Rectal smooth muscle tissue (tissue), 1 donor: ENCODE data around the gene NISCH.

Experiments
- H3K27ac ChIP-seq: one replicate; pipeline ENCODE4 v1.7.0; 2013; ENCODE audit warnings: low read depth, low read length, inconsistent platforms
- H3K27me3 ChIP-seq: one replicate; pipeline ENCODE4 v1.7.0; 2013; ENCODE audit warnings: low read length; ENCODE audit not compliant: control insufficient read depth, insufficient read depth
- H3K36me3 ChIP-seq: one replicate; pipeline ENCODE4 v1.7.0; 2013; ENCODE audit warnings: low read length; ENCODE audit not compliant: control insufficient read depth, insufficient read depth
- H3K4me1 ChIP-seq: one replicate; pipeline ENCODE4 v1.7.0; 2013; ENCODE audit warnings: low read length; ENCODE audit not compliant: control insufficient read depth, insufficient read depth
- H3K4me3 ChIP-seq: one replicate; pipeline ENCODE4 v1.7.0; 2013; ENCODE audit warnings: low read length
- H3K9ac ChIP-seq: one replicate; pipeline ENCODE4 v1.7.0; 2013; ENCODE audit warnings: low read length

Gene NISCH

DNA sequence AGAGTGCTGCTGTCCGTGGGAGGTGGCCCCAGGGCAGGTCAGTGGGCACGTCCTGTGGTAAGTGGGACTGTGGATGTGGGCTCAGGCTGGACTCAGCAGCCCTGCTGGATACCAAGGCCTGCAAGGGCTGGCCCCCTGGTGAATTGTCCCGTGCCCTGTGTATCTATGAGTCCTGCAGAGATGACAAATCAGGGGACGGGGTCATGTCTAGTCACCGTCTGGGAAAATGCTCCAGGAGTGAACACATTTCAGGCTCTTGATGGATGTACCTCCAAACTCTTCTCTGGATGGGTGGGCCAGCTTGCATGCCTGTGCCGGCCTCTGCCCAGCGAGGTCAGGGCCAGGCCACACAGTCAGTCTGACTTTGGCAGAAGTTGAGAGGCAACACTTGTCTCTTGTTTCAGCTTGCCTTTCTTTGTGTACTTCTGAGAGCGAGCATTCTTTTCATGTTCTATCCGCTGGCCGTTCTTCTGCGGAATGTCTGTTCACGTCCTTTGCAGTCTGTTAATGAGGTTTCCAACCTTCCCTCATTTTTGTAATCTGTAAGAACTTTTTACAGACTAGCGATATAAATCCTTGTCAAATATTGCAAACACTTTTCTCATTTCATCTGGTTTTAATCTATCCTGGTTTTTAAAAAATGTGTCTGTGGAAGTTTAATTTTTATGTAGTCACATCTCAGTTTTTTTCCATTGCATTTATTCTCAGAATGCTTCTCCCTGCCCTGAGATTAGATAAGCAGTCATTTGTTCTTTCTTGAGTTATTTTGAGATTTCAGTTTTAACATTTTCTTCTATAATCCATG is 28.4 kb downstream of the NISCH start:
- peaks cover 45% of the 10 kb centered on the region for H3K36me3 ChIP-seq
- no peak overlapping the region for H3K9ac ChIP-seq
- H3K4me3 ChIP-seq = no peak overlapping the region
- peaks cover 6% of the 10 kb centered on the region for H3K4me1 ChIP-seq
- peak overlapping the region; percentile 69 for H3K27ac ChIP-seq
- H3K27me3 ChIP-seq = no peaks in the 10 kb centered on the region

DNA sequence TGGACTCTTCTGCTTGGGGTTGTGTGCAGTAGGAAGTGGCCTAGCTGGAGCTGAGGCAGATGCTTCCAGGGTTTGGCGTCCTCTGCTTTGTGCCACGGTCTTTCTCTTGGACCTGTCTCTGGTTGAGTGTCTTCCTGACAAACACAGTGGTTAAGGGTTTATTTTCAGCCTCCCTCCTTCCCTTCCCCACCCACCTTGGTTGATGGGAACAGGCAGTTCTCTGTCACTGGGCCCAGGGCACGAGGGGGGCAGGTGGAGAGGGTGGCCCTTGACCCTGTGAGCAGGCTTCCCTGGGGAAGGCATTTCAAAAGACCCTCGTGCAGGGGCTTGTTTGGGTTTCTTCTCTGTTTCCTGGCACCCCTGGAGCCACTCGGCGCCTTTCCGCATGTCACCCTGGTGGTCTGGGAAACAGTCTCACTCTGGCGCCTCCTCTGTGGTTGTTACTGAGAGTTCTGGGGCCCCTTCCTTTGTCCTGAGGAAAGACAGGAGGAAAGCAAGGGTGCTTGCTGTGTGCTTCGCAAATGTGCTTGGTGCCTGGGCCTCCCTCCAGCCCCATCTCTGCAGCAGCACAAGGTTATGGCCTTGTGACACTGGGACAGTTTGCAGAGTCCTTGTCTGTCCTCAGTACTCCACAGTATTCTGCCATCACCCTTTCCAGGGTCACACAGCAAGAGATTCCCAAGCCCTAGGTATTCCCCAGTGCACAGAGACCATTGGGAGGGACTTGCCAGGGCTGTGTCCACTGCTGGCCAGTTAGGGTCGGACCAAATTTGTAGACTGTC is 29.5 kb downstream of the NISCH start:
- H3K9ac ChIP-seq = no peak overlapping the region
- H3K36me3 ChIP-seq = peaks cover 38% of the 10 kb centered on the region
- peaks cover 6% of the 10 kb centered on the region for H3K4me1 ChIP-seq
- H3K4me3 ChIP-seq = no peak overlapping the region
- H3K27me3 ChIP-seq = no peaks in the 10 kb centered on the region
- peak overlapping the region; percentile 63 for H3K27ac ChIP-seq

DNA sequence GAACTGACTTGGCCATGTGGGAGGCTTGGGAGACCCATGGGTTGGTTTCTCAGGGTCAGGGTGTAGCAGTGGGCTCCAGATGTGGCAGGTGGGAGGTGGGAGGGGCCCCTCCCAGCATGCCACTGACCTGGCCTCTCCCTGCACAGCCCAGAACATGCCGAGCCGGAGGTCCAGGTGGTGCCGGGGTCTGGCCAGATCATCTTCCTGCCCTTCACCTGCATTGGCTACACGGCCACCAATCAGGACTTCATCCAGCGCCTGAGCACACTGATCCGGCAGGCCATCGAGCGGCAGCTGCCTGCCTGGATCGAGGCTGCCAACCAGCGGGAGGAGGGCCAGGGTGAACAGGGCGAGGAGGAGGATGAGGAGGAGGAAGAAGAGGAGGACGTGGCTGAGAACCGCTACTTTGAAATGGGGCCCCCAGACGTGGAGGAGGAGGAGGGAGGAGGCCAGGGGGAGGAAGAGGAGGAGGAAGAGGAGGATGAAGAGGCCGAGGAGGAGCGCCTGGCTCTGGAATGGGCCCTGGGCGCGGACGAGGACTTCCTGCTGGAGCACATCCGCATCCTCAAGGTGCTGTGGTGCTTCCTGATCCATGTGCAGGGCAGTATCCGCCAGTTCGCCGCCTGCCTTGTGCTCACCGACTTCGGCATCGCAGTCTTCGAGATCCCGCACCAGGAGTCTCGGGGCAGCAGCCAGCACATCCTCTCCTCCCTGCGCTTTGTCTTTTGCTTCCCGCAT is 31.8 kb downstream of the NISCH start:
- H3K4me1 ChIP-seq = peaks cover 6% of the 10 kb centered on the region
- H3K27ac ChIP-seq = no peak overlapping the region

GRCh38 chr3:52487788-52488691 is 32.6 kb downstream of the NISCH start:
- Histone ChIP-seq H3K36me3 (peaks cover 48% of the 10 kb centered on the region), H3K4me3 (no peak overlapping the region), H3K4me1 (peaks cover 6% of the 10 kb centered on the region), H3K27me3 (no peaks in the 10 kb centered on the region), H3K9ac (no peak overlapping the region), H3K27ac (no peak overlapping the region)

More for the DNA sequence above, 31.8 kb downstream of the NISCH start:
- Histone ChIP-seq H3K9ac (no peak overlapping the region), H3K27me3 (no peaks in the 10 kb centered on the region), H3K4me3 (no peak overlapping the region), H3K36me3 (peaks cover 44% of the 10 kb centered on the region)

GRCh38 chr3:52488746-52489145 is 33.3 kb downstream of the NISCH start:
- H3K27ac ChIP-seq = no peak overlapping the region
- H3K36me3 ChIP-seq = peaks cover 45% of the 10 kb centered on the region
- no peak overlapping the region for H3K9ac ChIP-seq
- H3K4me1 ChIP-seq = peaks cover under 1% of the 10 kb centered on the region
- H3K27me3 ChIP-seq = no peaks in the 10 kb centered on the region
- no peak overlapping the region for H3K4me3 ChIP-seq

GRCh38 chr3:52489453-52489852 is 34.0 kb downstream of the NISCH start:
- H3K4me1 ChIP-seq = no peaks in the 10 kb centered on the region
- no peak overlapping the region for H3K4me3 ChIP-seq
- H3K36me3 ChIP-seq = peaks cover 45% of the 10 kb centered on the region
- no peak overlapping the region for H3K27ac ChIP-seq
- no peaks in the 10 kb centered on the region for H3K27me3 ChIP-seq
- H3K9ac ChIP-seq = no peak overlapping the region

- Histone ChIP-seq H3K27ac (no peak overlapping the region), H3K4me1 (no peaks in the 10 kb centered on the region), H3K9ac (no peak overlapping the region), H3K4me3 (no peak overlapping the region), H3K27me3 (no peaks in the 10 kb centered on the region), H3K36me3 (peaks cover 45% of the 10 kb centered on the region)
Measured at GRCh38 chr3:52490035-52490938, 34.9 kb downstream of the NISCH start.

GRCh38 chr3:52490939-52491526 is 35.6 kb downstream of the NISCH start:
- Histone ChIP-seq H3K9ac (no peak overlapping the region), H3K27ac (peak overlapping the region; percentile 57), H3K4me1 (no peaks in the 10 kb centered on the region), H3K4me3 (no peak overlapping the region), H3K36me3 (peaks cover 45% of the 10 kb centered on the region), H3K27me3 (no peaks in the 10 kb centered on the region)

- Histone ChIP-seq H3K4me1 (no peaks in the 10 kb centered on the region), H3K9ac (no peak overlapping the region), H3K27me3 (no peaks in the 10 kb centered on the region), H3K36me3 (peaks cover 39% of the 10 kb centered on the region), H3K27ac (no peak overlapping the region), H3K4me3 (no peak overlapping the region)
Measured at GRCh38 chr3:52492059-52492458, 36.7 kb downstream of the NISCH start.

- no peak overlapping the region for H3K27ac ChIP-seq
Measured at GRCh38 chr3:52493232-52494017, 38.0 kb downstream of the NISCH start.

More at GRCh38 chr3:52493232-52494017, 38.0 kb downstream of the NISCH start:
- Histone ChIP-seq H3K4me1 (no peaks in the 10 kb centered on the region), H3K27me3 (no peaks in the 10 kb centered on the region), H3K9ac (no peak overlapping the region), H3K4me3 (no peak overlapping the region), H3K36me3 (peaks cover 28% of the 10 kb centered on the region)
